Lung (tissue), 12 donors: ENCODE measurements around the gene PHOSPHO1. TPM values are rescaled to one million over a fixed set of nuclear protein-coding genes. Genes with fewer than 3 reads are reported as not detected.

Experiments
- ATAC-seq: fragments of 200-7000 bp; cut with Tn5 transposase; one replicate; pipeline ENCODE4 v1.9.1; 2020; ENCODE audit warnings: moderate number of reproducible peaks; ENCODE audit not compliant: insufficient read depth, low FRiP score
- DNase-seq, 3 donors: peaks; one replicate each; pipeline ENCODE4 v3.0.0-alpha.2; 2013 to 2017
- H3K27ac ChIP-seq, 2 donors: one replicate each; pipeline ENCODE4 v1.5.1; 2013; ENCODE audit warnings: mild to moderate bottlenecking in 2 of 2, moderate library complexity in 2 of 2, control low read depth in 1 of 2, inconsistent platforms in 1 of 2, low read depth in 1 of 2, low read length in 1 of 2
- H3K27me3 ChIP-seq, 3 donors: one replicate each; pipeline ENCODE4 v1.5.1; 2013; ENCODE audit warnings: low read length in 2 of 3; ENCODE audit not compliant: control insufficient read depth in 3 of 3, insufficient read depth in 3 of 3
- H3K36me3 ChIP-seq, 4 donors: one replicate each; pipeline ENCODE4 v1.5.1; 2013; ENCODE audit warnings: low read length in 4 of 4, mild to moderate bottlenecking in 1 of 4, moderate library complexity in 1 of 4; ENCODE audit not compliant: control insufficient read depth in 4 of 4, insufficient read depth in 4 of 4
- H3K4me1 ChIP-seq, 5 donors: one replicate each; pipeline ENCODE4 v1.5.1; 2013; ENCODE audit warnings: low read length in 5 of 5, mild to moderate bottlenecking in 2 of 5, moderate library complexity in 1 of 5; ENCODE audit not compliant: control insufficient read depth in 5 of 5, insufficient read depth in 5 of 5
- H3K4me3 ChIP-seq: one replicate; pipeline ENCODE4 v1.5.1; 2013; ENCODE audit warnings: mild to moderate bottlenecking, control low read depth, moderate library complexity
- H3K9ac ChIP-seq, 2 donors: one replicate each; pipeline ENCODE4 v1.5.1; 2013; ENCODE audit warnings: low read length in 2 of 2, control low read depth in 1 of 2; ENCODE audit not compliant: insufficient read depth in 1 of 2
- H3K9me3 ChIP-seq, 4 donors: one replicate each; pipeline ENCODE4 v1.5.1; 2013; ENCODE audit warnings: low read length in 3 of 4, mild to moderate bottlenecking in 1 of 4, moderate library complexity in 1 of 4; ENCODE audit not compliant: control insufficient read depth in 4 of 4, insufficient read depth in 3 of 4
- CTCF ChIP-seq: IDR thresholded peaks from 2 replicates; pipeline ENCODE4 v1.5.1; 2012; ENCODE audit warnings: mild to moderate bottlenecking; ENCODE audit errors: control extremely low read depth, extremely low read depth
- WGBS, 2 donors: extraction: QIAGEN DNeasy Blood & Tissue Kit; methylation state at CpG; one replicate each; pipeline ENCODE4 v1.1.7; 2013; 5-methylcytosine and 5-hydroxymethylcytosine counted together
- polyA plus RNA-seq, 2 donors: library from polyadenylated mRNA; stranded (reverse); fragments of 200-250 nt; gene quantifications; one replicate each; pipeline ENCODE4 v1.2.1, GENCODE V29; 2013
- total RNA-seq, 2 donors: library from RNA; depleted of rRNA in 1 of 2; stranded (reverse); fragments of >200 nt in 1 of 2; gene quantifications; one replicate each; pipeline ENCODE4 v1.2.1, GENCODE V29; 2014 to 2021
- donor health status: control.
- donor health status: control.
- donor health status: Bipolar disorder and iron deficiency.
- donor health status: healthy.
- donor health status: DM: yes; HTN: yes; CAD: no.

Gene PHOSPHO1
- total and polyA plus RNA-seq, 4 donors: 0.37 to 10.2 (median 1.9) TPM

- no peak overlapping the region for H3K4me3 ChIP-seq
- ATAC-seq: no peak
- no peak for TF ChIP-seq CTCF
- no peaks in the 10 kb centered on the region for H3K36me3 ChIP-seq
- H3K27me3 ChIP-seq: no peaks in the 10 kb centered on the region
- no peaks in the 10 kb centered on the region for H3K9me3 ChIP-seq
- no peak overlapping the region for H3K9ac ChIP-seq
- no peak overlapping the region for H3K27ac ChIP-seq
- no peak for DNase-seq
- H3K4me1 ChIP-seq: peaks cover 0 to 4% (median 0%) of the 10 kb centered on the region in 5 donors
- WGBS, 2 donors: 61 to 62% methylated on average over 5 of the region's 5 CpGs
These were observed 24.5 kb upstream of the PHOSPHO1 start for GRCh38 chr17:49255125-49255524.

GRCh38 chr17:49254066-49254465 is 23.5 kb upstream of the PHOSPHO1 start:
- no peak for ATAC-seq
- no peaks in the 10 kb centered on the region for H3K9me3 ChIP-seq
- TF ChIP-seq CTCF: no peak

GRCh38 chr17:49252148-49252695 is 21.6 kb upstream of the PHOSPHO1 start:
- no peak for TF ChIP-seq CTCF
- Histone ChIP-seq H3K9ac (no peak overlapping the region), H3K9me3 (no peaks in the 10 kb centered on the region), H3K4me3 (no peak overlapping the region), H3K36me3 (no peaks in the 10 kb centered on the region), H3K27me3 (no peaks in the 10 kb centered on the region), H3K4me1 (peaks cover 0 to 8% (median 0%) of the 10 kb centered on the region in 5 donors), H3K27ac (no peak overlapping the region)
- DNase-seq (no peak), ATAC-seq (no peak)
- 45 to 76% methylated on average over 6 of the region's 6 CpGs for WGBS, 2 donors

More at GRCh38 chr17:49254066-49254465, 23.5 kb upstream of the PHOSPHO1 start:
- Histone ChIP-seq H3K9ac (no peak overlapping the region), H3K27ac (no peak overlapping the region), H3K4me3 (no peak overlapping the region), H3K36me3 (no peaks in the 10 kb centered on the region), H3K4me1 (peaks cover 0 to 6% (median 0%) of the 10 kb centered on the region in 5 donors), H3K27me3 (no peaks in the 10 kb centered on the region)
- WGBS, 2 donors: 67 to 78% methylated on average over 4 of the region's 4 CpGs
- DNase-seq: no peak
